Measurements from ENCODE around the gene SEMA4D. TPM values are rescaled to one million over a fixed set of nuclear protein-coding genes. Genes with fewer than 3 reads are reported as not detected.

The SEMA4D gene
- total RNA-seq, 2 donors from 2014 or later, result 169 to 237 TPM

DNA sequence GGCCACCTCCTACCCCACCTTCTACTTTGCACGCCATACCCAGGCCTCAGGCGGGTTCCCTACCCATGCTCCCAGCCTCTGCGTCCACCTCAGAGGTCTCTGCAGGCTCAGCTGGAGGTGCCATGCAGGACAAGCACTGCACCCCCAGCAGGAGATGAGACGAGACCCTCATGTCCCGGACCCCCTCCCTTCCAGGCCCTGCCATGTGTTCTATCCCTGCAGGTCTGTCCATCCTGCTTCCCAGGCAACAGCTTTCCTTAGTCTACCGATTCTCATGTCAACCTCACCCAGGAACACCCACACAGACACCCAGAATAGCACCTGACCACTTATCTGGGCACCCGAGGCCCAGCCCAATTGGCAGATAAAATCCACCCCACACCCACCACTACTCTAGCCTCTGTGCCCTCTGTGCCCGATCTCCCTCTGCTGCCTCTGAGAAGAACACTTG lies 52.1 kb downstream of the SEMA4D start:
- peaks cover 63 to 76% of the 10 kb centered on the region in 2 donors for H3K4me1 Mint-ChIP-seq (ENCODE audit: low read depth in 2 of 2)
- peak overlapping the region; percentile 40 for H3K4me3 Mint-ChIP-seq
- peak overlapping the region; percentile 61 to 73 for H3K27ac Mint-ChIP-seq
- H3K27me3 Mint-ChIP-seq, result peaks cover 0 to 2% of the 10 kb centered on the region in 2 donors
- DNase-seq (ENCODE audit: low spot score) (peak; percentile 41), ATAC-seq (no peak)
- no peaks in the 10 kb centered on the region for H3K9me3 Mint-ChIP-seq
- peaks cover 11% of the 10 kb centered on the region for H3K36me3 Mint-ChIP-seq

- H3K27me3 Mint-ChIP-seq, result peaks cover 0 to 2% of the 10 kb centered on the region in 2 donors
- peak overlapping the region; percentile 35 for H3K4me3 Mint-ChIP-seq
- H3K9me3 Mint-ChIP-seq, result no peaks in the 10 kb centered on the region
- H3K27ac Mint-ChIP-seq, result peak overlapping the region; percentile 67 to 73
- DNase-seq (ENCODE audit: low spot score) (peak; percentile 54), ATAC-seq (no peak)
- H3K36me3 Mint-ChIP-seq, result peaks cover 11% of the 10 kb centered on the region
- peaks cover 70 to 80% of the 10 kb centered on the region in 2 donors for H3K4me1 Mint-ChIP-seq (ENCODE audit: low read depth in 2 of 2)
These were observed 52.8 kb downstream of the SEMA4D start for GRCh38 chr9:89444925-89445765.

DNA sequence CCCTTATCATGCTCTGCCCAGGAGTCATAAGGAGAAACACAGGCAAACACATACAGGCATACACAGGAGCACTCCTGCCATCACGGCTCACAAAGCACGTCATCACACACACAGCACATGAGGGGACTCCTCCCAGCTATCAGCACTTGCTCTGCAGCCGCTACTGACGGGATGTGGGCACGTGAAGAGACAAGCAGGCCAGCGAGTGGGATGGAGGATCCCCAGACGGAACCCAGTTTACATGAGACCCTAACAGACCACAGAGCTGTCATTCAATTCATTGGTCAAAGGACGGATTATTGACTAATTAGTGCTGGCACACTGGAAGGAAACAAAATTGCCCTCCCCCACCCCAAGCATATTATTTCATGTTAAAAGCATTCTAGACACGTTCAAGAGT lies 53.6 kb downstream of the SEMA4D start:
- Mint-ChIP-seq H3K27me3 (peaks cover 0 to 2% of the 10 kb centered on the region in 2 donors), H3K27ac (peak overlapping the region; percentile 67 to 73), H3K4me1 (ENCODE audit: low read depth in 2 of 2) (peaks cover 70 to 79% of the 10 kb centered on the region in 2 donors), H3K4me3 (peak overlapping the region; percentile 35), H3K36me3 (peaks cover 8% of the 10 kb centered on the region), H3K9me3 (no peaks in the 10 kb centered on the region)
- ATAC-seq (peak; percentile 59 to 73), DNase-seq (ENCODE audit: low spot score) (peak; percentile 77)

DNA sequence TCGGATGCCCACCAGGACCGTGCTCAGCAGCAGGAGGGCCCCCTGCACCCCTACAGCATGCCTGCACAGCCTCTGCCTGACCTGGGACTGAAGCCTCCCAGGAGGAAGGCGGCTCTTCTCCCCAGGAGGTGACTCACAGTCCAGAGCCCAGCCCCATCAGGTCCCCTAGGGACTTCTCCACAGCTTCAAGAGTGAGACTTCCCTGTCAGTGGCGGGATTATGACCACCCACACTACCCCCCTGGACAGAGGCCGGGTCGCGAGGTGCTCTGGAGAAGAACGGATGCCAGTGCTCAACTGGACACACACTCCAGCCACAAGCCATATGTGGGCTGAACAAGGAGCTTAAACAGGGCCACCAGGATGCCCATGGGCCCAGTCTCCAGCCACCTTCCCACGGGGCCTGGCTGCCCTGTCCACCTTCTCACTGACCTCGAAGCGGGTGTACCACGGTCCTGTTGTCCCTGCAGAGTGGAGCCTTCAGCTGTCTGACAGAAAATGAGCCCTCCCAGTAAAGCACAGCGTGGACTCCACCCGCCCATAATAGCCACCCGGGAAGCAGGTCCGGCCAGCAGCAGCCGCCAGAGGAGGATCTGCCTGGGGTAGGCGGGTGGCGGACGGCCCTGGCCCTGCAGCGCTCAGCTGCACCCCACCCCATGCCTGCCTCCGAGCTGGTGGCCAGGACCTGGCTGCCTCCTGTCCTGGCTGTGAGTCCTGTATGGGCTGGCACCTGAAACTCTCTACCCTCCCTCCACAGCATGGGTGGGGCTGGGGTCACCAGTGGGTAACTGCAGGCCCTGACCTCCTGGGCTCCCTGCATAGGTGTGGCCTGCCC lies 54.7 kb downstream of the SEMA4D start:
- H3K4me3 Mint-ChIP-seq, result no peak overlapping the region
- H3K36me3 Mint-ChIP-seq, result peaks cover 5% of the 10 kb centered on the region
- H3K27ac Mint-ChIP-seq, result peak overlapping the region in 1 of 2 donors; percentile 73
- H3K27me3 Mint-ChIP-seq, result peaks cover 0 to 2% of the 10 kb centered on the region in 2 donors
- no peaks in the 10 kb centered on the region for H3K9me3 Mint-ChIP-seq
- ATAC-seq, result peak in 1 of 2 donors; percentile 12
- peaks cover 59 to 68% of the 10 kb centered on the region in 2 donors for H3K4me1 Mint-ChIP-seq (ENCODE audit: low read depth in 2 of 2)
- DNase-seq (ENCODE audit: low spot score), result no peak

DNA sequence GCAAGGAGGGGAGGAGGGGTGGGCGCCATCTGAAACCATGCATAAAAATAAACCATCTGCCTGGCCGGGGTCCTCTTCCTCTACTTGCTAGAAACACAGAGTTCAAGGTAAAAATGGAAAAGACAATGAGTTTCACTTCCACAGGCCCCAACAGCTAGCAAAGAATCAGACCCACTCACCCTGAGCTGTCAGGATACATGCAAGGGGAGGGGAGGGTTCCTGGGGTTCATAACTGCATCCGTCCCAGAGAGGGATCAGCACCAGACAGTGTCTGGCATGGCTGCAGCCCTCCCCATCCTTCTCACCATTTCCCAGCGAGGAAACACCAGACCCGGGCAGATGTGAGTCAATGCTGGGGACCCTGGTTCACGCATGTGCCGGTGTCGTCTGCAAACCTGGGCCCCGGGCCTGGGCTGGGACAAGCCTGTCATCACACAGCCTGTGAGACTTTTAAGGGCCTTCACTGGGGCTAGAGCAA lies 55.4 kb downstream of the SEMA4D start:
- ATAC-seq, result no peak
- no peak overlapping the region for H3K27ac Mint-ChIP-seq
- H3K4me3 Mint-ChIP-seq, result no peak overlapping the region
- peaks cover 59 to 68% of the 10 kb centered on the region in 2 donors for H3K4me1 Mint-ChIP-seq (ENCODE audit: low read depth in 2 of 2)
- H3K9me3 Mint-ChIP-seq, result no peaks in the 10 kb centered on the region
- peaks cover 5% of the 10 kb centered on the region for H3K36me3 Mint-ChIP-seq
- no peak for DNase-seq (ENCODE audit: low spot score)
- peaks cover 0 to 2% of the 10 kb centered on the region in 2 donors for H3K27me3 Mint-ChIP-seq

DNA sequence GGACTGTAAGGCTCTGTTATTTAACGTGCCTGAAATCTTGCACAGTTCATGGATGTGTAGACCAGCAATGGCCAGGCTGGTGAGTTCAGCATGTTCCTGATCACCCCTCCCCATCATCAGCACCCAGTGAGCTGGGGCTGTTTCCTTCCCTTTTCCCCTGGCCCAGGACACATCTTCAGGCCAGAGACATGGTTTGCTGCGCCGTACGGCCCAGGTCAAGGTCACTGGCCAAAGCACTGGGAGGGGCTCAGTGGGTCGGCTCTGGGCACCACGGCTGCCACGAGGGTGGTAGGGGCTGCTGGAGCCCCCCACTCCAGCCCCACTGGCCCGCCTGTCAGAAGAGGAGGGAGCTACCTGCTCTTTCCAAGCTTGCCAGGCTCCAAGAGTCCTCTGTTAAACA lies 55.9 kb downstream of the SEMA4D start:
- Mint-ChIP-seq H3K9me3 (no peaks in the 10 kb centered on the region), H3K4me3 (no peak overlapping the region), H3K27me3 (peaks cover 0 to 2% of the 10 kb centered on the region in 2 donors), H3K27ac (no peak overlapping the region), H3K36me3 (peaks cover 5% of the 10 kb centered on the region), H3K4me1 (ENCODE audit: low read depth in 2 of 2) (peaks cover 59 to 68% of the 10 kb centered on the region in 2 donors)
- ATAC-seq, result no peak
- DNase-seq (ENCODE audit: low spot score), result no peak

- no peak for ATAC-seq
- DNase-seq (ENCODE audit: low spot score), result no peak
- no peak overlapping the region for H3K27ac Mint-ChIP-seq
- H3K4me1 Mint-ChIP-seq (ENCODE audit: low read depth in 2 of 2), result peaks cover 62 to 68% of the 10 kb centered on the region in 2 donors
- no peak overlapping the region for H3K4me3 Mint-ChIP-seq
- H3K36me3 Mint-ChIP-seq, result peaks cover 5% of the 10 kb centered on the region
- peaks cover 0 to 2% of the 10 kb centered on the region in 2 donors for H3K27me3 Mint-ChIP-seq
- no peaks in the 10 kb centered on the region for H3K9me3 Mint-ChIP-seq
These were observed 56.3 kb downstream of the SEMA4D start for GRCh38 chr9:89441655-89441970.

DNA sequence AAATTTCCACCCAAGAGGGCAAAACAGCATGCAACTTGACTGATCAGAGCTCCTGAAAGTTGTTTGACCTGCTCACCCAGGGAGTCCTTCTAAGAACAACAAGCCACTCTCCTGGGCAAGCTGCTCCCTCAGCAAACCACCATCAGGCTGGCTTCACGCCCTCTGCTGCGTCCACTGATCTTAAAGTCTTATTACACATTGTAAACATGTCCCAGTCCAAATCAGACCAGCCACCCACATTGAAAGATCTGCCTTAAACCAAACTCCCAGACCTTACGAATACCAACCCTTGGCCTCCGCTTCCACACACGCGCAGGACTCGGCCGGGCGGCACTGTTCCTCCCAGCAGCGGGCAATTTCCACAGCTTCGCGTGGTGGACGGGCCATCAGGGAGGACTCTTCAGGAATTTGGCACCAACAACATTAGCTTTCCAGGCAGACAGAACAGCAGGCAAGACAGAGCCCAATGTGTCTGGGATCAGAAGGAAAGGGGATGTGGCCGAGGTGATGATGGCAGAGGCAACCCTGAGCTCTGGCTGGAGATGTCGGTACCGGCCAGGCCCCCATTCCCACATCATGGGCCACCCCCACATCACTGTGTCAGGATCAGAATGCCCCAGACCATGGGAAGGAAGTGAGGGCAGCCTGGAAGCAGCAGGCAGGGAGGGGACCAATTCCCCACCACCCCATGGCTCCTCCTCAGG lies 56.8 kb downstream of the SEMA4D start:
- peaks cover 62 to 65% of the 10 kb centered on the region in 2 donors for H3K4me1 Mint-ChIP-seq (ENCODE audit: low read depth in 2 of 2)
- peaks cover 5% of the 10 kb centered on the region for H3K36me3 Mint-ChIP-seq
- peaks cover 0 to 2% of the 10 kb centered on the region in 2 donors for H3K27me3 Mint-ChIP-seq
- no peaks in the 10 kb centered on the region for H3K9me3 Mint-ChIP-seq
- H3K27ac Mint-ChIP-seq, result peak overlapping the region; percentile 47 to 79
- no peak for DNase-seq (ENCODE audit: low spot score)
- H3K4me3 Mint-ChIP-seq, result peak overlapping the region; percentile 31
- ATAC-seq, result no peak

DNA sequence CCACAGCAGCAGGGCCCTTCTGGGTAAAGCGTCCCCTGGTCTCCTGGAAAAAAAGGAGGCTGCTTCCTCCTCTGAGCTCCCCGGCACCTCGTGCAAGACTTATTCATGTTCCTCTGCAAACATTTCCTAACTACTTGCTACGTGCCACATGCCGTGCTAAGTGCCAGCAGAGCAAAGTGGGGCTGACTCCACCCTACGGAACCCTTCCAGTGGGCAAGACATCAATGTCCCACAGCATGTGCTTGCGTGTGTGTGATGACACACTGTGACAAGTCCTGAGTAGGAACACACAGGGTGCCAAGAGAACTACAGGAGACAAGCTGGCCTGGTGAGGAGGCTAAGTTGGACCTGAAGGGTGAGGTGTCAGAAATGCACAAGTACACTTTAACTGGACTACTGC lies 57.4 kb downstream of the SEMA4D start:
- peak overlapping the region; percentile 31 for H3K4me3 Mint-ChIP-seq
- ATAC-seq (no peak), DNase-seq (ENCODE audit: low spot score) (no peak)
- H3K4me1 Mint-ChIP-seq (ENCODE audit: low read depth in 2 of 2), result peaks cover 58 to 62% of the 10 kb centered on the region in 2 donors
- H3K27ac Mint-ChIP-seq, result peak overlapping the region; percentile 47 to 79
- peaks cover 5% of the 10 kb centered on the region for H3K36me3 Mint-ChIP-seq
- H3K9me3 Mint-ChIP-seq, result no peaks in the 10 kb centered on the region
- peaks cover 0 to 2% of the 10 kb centered on the region in 2 donors for H3K27me3 Mint-ChIP-seq

GRCh38 chr9:89440046-89440445 lies 57.9 kb downstream of the SEMA4D start:
- H3K36me3 Mint-ChIP-seq, result peaks cover 5% of the 10 kb centered on the region
- H3K9me3 Mint-ChIP-seq, result no peaks in the 10 kb centered on the region
- H3K4me1 Mint-ChIP-seq (ENCODE audit: low read depth in 2 of 2), result peaks cover 57 to 60% of the 10 kb centered on the region in 2 donors
- H3K4me3 Mint-ChIP-seq, result no peak overlapping the region
- ATAC-seq (no peak), DNase-seq (ENCODE audit: low spot score) (no peak)
- peaks cover 0 to 2% of the 10 kb centered on the region in 2 donors for H3K27me3 Mint-ChIP-seq
- H3K27ac Mint-ChIP-seq, result peak overlapping the region; percentile 47 to 79

DNA sequence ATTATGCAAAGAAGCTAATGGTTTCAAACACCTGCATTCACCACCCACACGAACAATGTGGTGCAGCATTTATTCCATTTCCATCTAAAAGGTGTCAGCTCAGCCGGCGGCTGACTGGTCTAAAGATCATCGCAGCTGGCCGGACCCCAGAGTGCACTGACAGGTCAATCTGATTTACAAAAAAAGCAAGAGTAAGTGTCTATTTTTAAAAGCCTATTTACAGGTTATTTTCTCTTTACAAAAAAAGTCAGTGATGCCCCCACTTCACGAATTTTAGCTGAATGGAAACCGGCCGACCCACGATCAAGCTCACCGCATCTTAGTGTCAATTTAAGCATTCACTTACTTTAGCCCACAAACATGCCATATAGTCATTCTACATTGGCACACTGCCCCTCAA lies 58.3 kb downstream of the SEMA4D start:
- Mint-ChIP-seq H3K4me1 (ENCODE audit: low read depth in 2 of 2) (peaks cover 55% of the 10 kb centered on the region in 2 donors), H3K27me3 (peaks cover 0 to under 1% of the 10 kb centered on the region in 2 donors), H3K27ac (peak overlapping the region; percentile 47 to 79), H3K9me3 (no peaks in the 10 kb centered on the region), H3K4me3 (no peak overlapping the region), H3K36me3 (peaks cover 3% of the 10 kb centered on the region)
- ATAC-seq (no peak), DNase-seq (ENCODE audit: low spot score) (no peak)

- H3K36me3 Mint-ChIP-seq, result no peaks in the 10 kb centered on the region
- ATAC-seq (no peak), DNase-seq (ENCODE audit: low spot score) (no peak)
- H3K4me3 Mint-ChIP-seq, result no peak overlapping the region
- H3K9me3 Mint-ChIP-seq, result no peaks in the 10 kb centered on the region
- H3K4me1 Mint-ChIP-seq (ENCODE audit: low read depth in 2 of 2), result peaks cover 50 to 51% of the 10 kb centered on the region in 2 donors
- peak overlapping the region; percentile 68 to 82 for H3K27ac Mint-ChIP-seq
- no peaks in the 10 kb centered on the region for H3K27me3 Mint-ChIP-seq
These were observed 59.7 kb downstream of the SEMA4D start for GRCh38 chr9:89438194-89438593.

DNA sequence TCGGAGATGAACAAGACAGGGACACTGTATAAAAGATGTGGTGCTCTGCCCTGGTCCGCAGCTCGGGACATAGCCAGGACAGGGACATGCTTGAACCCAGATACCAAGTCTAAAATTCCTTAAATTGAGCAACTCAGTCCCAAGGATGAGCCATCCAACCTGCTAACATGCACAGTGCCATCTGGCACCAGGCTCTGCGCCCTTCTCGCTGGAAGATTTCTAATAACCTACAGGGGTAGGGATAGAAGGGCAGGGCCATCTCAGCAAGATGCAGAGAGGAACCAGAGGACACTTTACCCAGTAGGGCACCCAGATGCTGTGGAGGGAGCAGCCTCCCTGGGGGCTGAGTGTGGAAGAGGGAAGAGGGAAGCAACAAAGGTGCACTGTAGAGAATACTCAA lies 60.1 kb downstream of the SEMA4D start:
- Mint-ChIP-seq H3K27ac (peak overlapping the region; percentile 68 to 82), H3K4me3 (peak overlapping the region; percentile 36), H3K4me1 (ENCODE audit: low read depth in 2 of 2) (peaks cover 50 to 54% of the 10 kb centered on the region in 2 donors), H3K27me3 (no peaks in the 10 kb centered on the region), H3K36me3 (no peaks in the 10 kb centered on the region), H3K9me3 (no peaks in the 10 kb centered on the region)
- DNase-seq (ENCODE audit: low spot score), result no peak
- no peak for ATAC-seq

All from natural killer cell treated with Interleukin-12 subunit alpha and Interleukin-12 subunit beta and Interleukin-15 and Interleukin-18, amount 100 ng/mL, for 72 hours (primary cell).